GM13977 (cell line): ENCODE results near the gene SNTA1.
"Not testable (repeated sequence)": the region's sequence is repeated elsewhere in the genome, so short reads cannot be mapped to it uniquely, and the experiment has no call there.

Source experiments
- DNase-seq: peaks from one replicate; pipeline ENCODE4 v3.0.0; 2012; ENCODE audit warnings: low spot score
- CTCF ChIP-seq: IDR thresholded peaks from 2 replicates; pipeline ENCODE4 v1.5.1; 2012; ENCODE audit warnings: mild to moderate bottlenecking, control low read depth; ENCODE audit not compliant: insufficient read depth; ENCODE audit errors: extremely low read depth, missing control alignments
- in situ Hi-C: fragments of 300-500 bp; cut with MboI; formaldehyde crosslinking; loops from one replicate; pipeline ENCODE4 v1.12.0; 2022; ENCODE audit warnings: low sequenced_read_pairs, low pct_unique_long_range_greater_than_20kb, mixed read lengths, inconsistent platforms; ENCODE audit not compliant: unreplicated experiment

Gene SNTA1

DNA sequence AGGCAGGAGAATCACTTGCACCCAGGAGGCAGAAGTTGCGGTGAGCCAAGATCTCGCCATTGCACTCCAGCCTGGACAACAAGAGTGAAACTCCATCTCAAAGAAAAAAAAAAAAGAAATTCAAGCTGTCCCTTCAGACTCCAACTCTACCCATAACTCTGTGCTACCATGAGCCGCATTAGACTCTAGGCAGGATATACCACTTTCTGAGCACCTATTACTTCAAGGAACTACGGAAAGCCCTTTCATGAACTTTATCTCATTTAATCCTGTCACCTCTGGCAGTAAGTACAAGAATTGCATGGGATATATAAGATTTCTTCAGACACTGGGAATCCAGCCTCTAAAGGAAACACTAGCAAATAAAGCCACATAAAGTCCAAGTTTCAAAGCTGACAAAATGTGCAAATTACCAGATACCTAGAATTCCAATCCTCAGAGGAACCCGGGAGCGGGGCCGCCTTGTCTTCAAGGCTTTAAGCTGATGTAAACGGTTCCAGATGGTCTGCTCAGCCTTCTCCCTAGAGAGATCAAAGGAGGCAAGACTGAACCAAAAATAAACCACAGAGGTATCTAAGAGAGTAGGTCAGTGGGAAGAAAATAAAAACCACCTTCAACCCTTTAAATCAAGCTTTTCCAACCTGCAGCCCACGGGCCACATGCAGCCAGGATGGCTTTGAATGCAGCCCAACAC, 51.7 kb downstream of the SNTA1 start:
- in situ Hi-C loops = no loop called here
- no peak for DNase-seq
- TF ChIP-seq CTCF = no peak

- DNase-seq, in situ Hi-C loops: not testable (repeated sequence)
Observed at GRCh38 chr20:33389326-33389725, 54.2 kb downstream of the SNTA1 start.

DNA sequence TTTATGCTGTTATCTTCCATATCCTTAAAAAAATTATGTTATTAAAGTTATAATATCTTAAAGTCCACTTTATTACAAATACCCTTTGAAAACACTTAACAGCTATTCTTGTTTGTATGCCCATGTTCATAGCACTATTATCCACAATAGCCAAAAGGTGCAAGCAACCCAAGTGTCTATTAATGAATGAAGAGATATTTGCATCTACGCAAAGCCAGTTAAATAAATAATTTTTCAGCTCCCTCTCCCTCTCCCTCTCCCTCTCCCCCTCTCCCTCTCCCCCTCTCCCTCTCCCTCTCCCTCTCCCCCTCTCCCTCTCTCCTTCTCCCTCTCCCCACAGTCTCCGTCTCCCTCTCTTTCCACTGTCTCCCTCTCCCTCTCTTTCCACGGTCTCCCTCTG, 55.3 kb downstream of the SNTA1 start:
- no peak for DNase-seq
- in situ Hi-C loops = no loop called here
- TF ChIP-seq CTCF = no peak

DNA sequence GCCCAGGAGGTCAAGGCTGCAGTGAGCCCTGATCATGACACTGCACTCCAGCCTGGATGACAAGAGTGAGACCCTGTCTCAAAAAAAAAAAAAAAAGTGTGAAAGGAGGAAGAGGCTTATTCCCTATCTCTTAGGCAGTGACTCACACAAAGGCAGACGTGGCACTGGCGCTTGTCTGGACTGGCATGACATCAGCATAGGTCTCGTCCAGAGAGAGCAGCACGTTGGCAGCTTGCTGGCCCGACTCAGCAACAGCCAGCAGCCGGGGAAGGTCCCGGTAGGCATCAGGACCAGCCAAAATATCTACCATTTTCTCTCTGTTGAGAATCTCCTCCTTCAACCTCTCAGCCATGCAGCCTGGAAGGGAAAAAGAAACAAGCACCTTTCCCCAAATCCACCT, 56.4 kb downstream of the SNTA1 start:
- in situ Hi-C loops = no loop called here
- DNase-seq = no peak
- no peak for TF ChIP-seq CTCF

DNA sequence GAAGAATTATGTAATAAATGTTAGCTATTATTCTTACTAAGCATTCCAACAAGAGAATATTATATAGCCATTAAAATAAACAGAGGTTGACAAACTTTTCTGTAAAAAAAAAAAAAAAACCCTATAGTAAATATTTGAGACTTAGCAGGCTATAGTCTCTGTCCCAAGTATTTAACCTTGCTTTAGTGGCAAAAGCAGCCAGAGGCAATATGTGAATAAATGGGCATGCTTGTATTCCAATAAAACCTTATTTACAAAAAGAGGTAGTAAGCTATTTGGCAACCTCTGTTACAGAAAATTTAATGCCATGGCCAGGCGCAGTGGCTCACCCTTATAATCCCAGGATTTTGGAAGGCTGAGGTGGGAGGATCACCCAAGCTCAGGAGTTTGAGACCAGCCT, 56.9 kb downstream of the SNTA1 start:
- no peak for DNase-seq
- no peak for TF ChIP-seq CTCF
- in situ Hi-C loops = no loop called here

- TF ChIP-seq CTCF = no peak
- DNase-seq = no peak
- in situ Hi-C loops = no loop called here
Observed at GRCh38 chr20:33377366-33377765, 66.2 kb downstream of the SNTA1 start.

- no peak for DNase-seq
- in situ Hi-C loops = no loop called here
- TF ChIP-seq CTCF = no peak
Observed at GRCh38 chr20:33373735-33374605, 69.6 kb downstream of the SNTA1 start.
